Type B pancreatic cell (in vitro differentiated cells): Measurements from ENCODE around the gene MLIP. TPM values are rescaled to one million over a fixed set of nuclear protein-coding genes. Genes with fewer than 3 reads are reported as not detected.

Experiments used
- DNase-seq: peaks from one replicate; pipeline ENCODE4 v3.0.0; 2021; ENCODE audit warnings: mixed read lengths; ENCODE audit not compliant: unreplicated experiment; ENCODE audit errors: extremely low spot score
- H3K27ac Mint-ChIP-seq: 2 replicates; pipeline ENCODE4 v1.8.0; 2021; ENCODE audit warnings: mild to moderate bottlenecking, mixed read lengths
- H3K27me3 Mint-ChIP-seq: 2 replicates; pipeline ENCODE4 v1.8.0; 2021; ENCODE audit warnings: mixed read lengths
- H3K36me3 Mint-ChIP-seq: 2 replicates; pipeline ENCODE4 v1.8.0; 2021; ENCODE audit warnings: mixed read lengths
- H3K4me1 Mint-ChIP-seq: one replicate; pipeline ENCODE4 v1.8.0; 2021; ENCODE audit warnings: mixed read lengths; ENCODE audit not compliant: unreplicated experiment
- H3K4me3 Mint-ChIP-seq: 2 replicates; pipeline ENCODE4 v1.8.0; 2021; ENCODE audit warnings: mild to moderate bottlenecking, mixed read lengths
- H3K9me3 Mint-ChIP-seq: 2 replicates; pipeline ENCODE4 v1.8.0; 2021; ENCODE audit warnings: mixed read lengths
- CTCF ChIP-seq: fragments of 200-600 bp; sonication (generic); conservative IDR thresholded peaks from 2 replicates; pipeline ENCODE4 v1.5.0; 2021; ENCODE audit warnings: antibody characterized with exemption, mild to moderate bottlenecking
- total RNA-seq: library from RNA; stranded (reverse); gene quantifications from 2 replicates; pipeline ENCODE4 v1.2.1, GENCODE V29; 2021; ENCODE audit warnings: low replicate concordance

The MLIP gene
- total RNA-seq, 1 donor from 2014 or later = 0.43 TPM

- Mint-ChIP-seq H3K27ac (no peak overlapping the region), H3K27me3 (peaks cover 5% of the 10 kb centered on the region), H3K4me3 (no peak overlapping the region), H3K36me3 (no peaks in the 10 kb centered on the region), H3K9me3 (no peaks in the 10 kb centered on the region), H3K4me1 (no peaks in the 10 kb centered on the region)
- TF ChIP-seq CTCF = no peak
- DNase-seq = no peak
These were observed 196.2 kb downstream of the MLIP start for GRCh38 chr6:54307439-54307910.

GRCh38 chr6:54308289-54308985, 197.2 kb downstream of the MLIP start, which contains the start of gene TINAG:
TSS of gene TINAG (plus strand) at chr6:54308441. CDS start at chr6:54308551, 110 bp downstream.
- no peaks in the 10 kb centered on the region for H3K9me3 Mint-ChIP-seq
- H3K4me1 Mint-ChIP-seq = no peaks in the 10 kb centered on the region
- H3K27me3 Mint-ChIP-seq = peaks cover 5% of the 10 kb centered on the region
- no peak within 1 kb of the TSS for H3K27ac Mint-ChIP-seq
- no peaks in the 10 kb centered on the region for H3K36me3 Mint-ChIP-seq
- DNase-seq = no peak
- TF ChIP-seq CTCF = no peak
- no peak within 1 kb of the TSS for H3K4me3 Mint-ChIP-seq

- H3K27me3 Mint-ChIP-seq = peaks cover 5% of the 10 kb centered on the region
- H3K36me3 Mint-ChIP-seq = no peaks in the 10 kb centered on the region
- H3K27ac Mint-ChIP-seq = no peak overlapping the region
- TF ChIP-seq CTCF = no peak
- no peak overlapping the region for H3K4me3 Mint-ChIP-seq
- H3K4me1 Mint-ChIP-seq = no peaks in the 10 kb centered on the region
- DNase-seq = no peak
- no peaks in the 10 kb centered on the region for H3K9me3 Mint-ChIP-seq
These were observed 197.7 kb downstream of the MLIP start for GRCh38 chr6:54308986-54309315.

- Mint-ChIP-seq H3K27ac (no peak overlapping the region), H3K4me3 (no peak overlapping the region), H3K36me3 (no peaks in the 10 kb centered on the region), H3K27me3 (peaks cover 5% of the 10 kb centered on the region), H3K9me3 (no peaks in the 10 kb centered on the region), H3K4me1 (no peaks in the 10 kb centered on the region)
- no peak for TF ChIP-seq CTCF
- DNase-seq = no peak
These were observed 199.3 kb downstream of the MLIP start for GRCh38 chr6:54310377-54311152.

GRCh38 chr6:54315656-54316055, 204.4 kb downstream of the MLIP start:
- no peak for TF ChIP-seq CTCF
- Mint-ChIP-seq H3K36me3 (no peaks in the 10 kb centered on the region), H3K4me1 (no peaks in the 10 kb centered on the region), H3K9me3 (no peaks in the 10 kb centered on the region), H3K27ac (no peak overlapping the region), H3K27me3 (peaks cover 5% of the 10 kb centered on the region), H3K4me3 (no peak overlapping the region)
- no peak for DNase-seq

Other genes starting within 250 kb of the MLIP start
- gene TINAG, start 197.0 kb downstream of the MLIP start, total RNA-seq = 0.33 TPM in 1 of 2 replicates, not detected in the other